Duodenal mucosa (tissue), 2 donors: ENCODE measurements around the gene PRRG4.

Experiments used
- H3K27ac ChIP-seq: one replicate; pipeline ENCODE4 v1.7.0; 2013; ENCODE audit warnings: low read depth, low read length
- H3K27me3 ChIP-seq, 2 donors: one replicate each; pipeline ENCODE4 v1.7.0; 2013; ENCODE audit warnings: low read length in 2 of 2, control low read depth in 1 of 2; ENCODE audit not compliant: insufficient read depth in 2 of 2, control insufficient read depth in 1 of 2
- H3K36me3 ChIP-seq, 2 donors: one replicate each; pipeline ENCODE4 v1.7.0; 2013; ENCODE audit warnings: low read length in 2 of 2, control low read depth in 1 of 2; ENCODE audit not compliant: insufficient read depth in 2 of 2, control insufficient read depth in 1 of 2
- H3K4me1 ChIP-seq, 2 donors: one replicate each; pipeline ENCODE4 v1.7.0; 2013; ENCODE audit warnings: low read length in 2 of 2, control low read depth in 1 of 2; ENCODE audit not compliant: insufficient read depth in 2 of 2, control insufficient read depth in 1 of 2
- H3K4me3 ChIP-seq, 2 donors: one replicate each; pipeline ENCODE4 v1.7.0; 2013; ENCODE audit warnings: low read length in 2 of 2, low read depth in 1 of 2
- H3K9ac ChIP-seq, 2 donors: one replicate each; pipeline ENCODE4 v1.7.0; 2013; ENCODE audit warnings: low read length in 2 of 2, low read depth in 1 of 2
- H3K9me3 ChIP-seq, 2 donors: one replicate each; pipeline ENCODE4 v1.7.0; 2013; ENCODE audit warnings: low read length in 2 of 2, control low read depth in 1 of 2; ENCODE audit not compliant: control insufficient read depth in 1 of 2

The PRRG4 gene

DNA sequence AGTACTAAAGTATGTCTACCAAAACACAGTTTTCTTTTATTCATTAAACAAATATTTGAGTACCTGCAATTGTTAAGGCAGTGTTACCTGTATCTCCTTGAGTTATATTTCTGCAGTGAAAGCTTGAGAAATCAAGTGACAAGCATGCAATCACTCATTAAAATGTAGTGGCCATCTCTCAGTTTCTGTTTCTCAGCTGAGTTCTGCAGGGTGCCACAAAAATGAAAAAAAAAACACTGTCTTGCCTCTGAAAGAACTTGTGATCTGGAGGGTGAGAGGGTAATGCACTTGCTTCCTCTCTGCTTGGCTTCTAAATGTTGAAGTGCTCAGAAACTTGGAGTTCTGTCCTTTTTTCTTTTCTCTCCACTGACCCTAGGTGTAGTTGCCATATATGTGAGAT, 69.7 kb downstream of the PRRG4 start:
- H3K36me3 ChIP-seq = no peaks in the 10 kb centered on the region
- H3K4me3 ChIP-seq = no peak overlapping the region
- H3K9ac ChIP-seq = no peak overlapping the region
- H3K27me3 ChIP-seq = no peaks in the 10 kb centered on the region
- peaks cover 1 to 5% of the 10 kb centered on the region in 2 donors for H3K4me1 ChIP-seq
- H3K9me3 ChIP-seq = no peaks in the 10 kb centered on the region
- H3K27ac ChIP-seq = no peak overlapping the region

DNA sequence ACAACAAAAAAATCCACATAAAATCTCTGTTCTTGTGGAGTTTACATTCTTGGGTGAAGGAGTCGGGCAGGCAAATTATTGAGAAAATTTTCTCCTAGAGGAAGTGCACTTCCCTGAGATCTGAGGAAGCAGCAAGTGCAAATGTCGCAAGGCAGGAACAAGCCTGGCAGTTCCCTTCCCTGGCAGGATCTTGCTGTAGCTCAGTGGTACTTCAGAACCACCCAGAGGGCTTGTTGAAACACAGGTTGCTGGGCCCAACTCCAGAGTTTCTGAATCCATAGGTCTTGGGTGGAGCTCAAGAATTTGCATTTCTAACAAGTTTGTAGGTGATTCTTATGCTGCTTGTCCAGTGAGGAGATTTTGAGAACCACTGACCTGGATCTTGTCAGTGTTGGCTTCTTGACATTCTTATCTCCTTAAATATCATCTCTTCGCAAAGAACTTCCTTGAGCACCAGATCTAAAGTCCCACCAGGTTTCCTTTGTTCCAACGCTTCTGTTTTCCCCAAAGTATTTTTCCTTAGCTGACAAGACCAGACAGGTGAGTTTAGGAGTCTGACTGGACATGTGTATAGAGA, 72.5 kb downstream of the PRRG4 start:
- Histone ChIP-seq H3K36me3 (no peaks in the 10 kb centered on the region), H3K4me1 (peaks cover 0 to 5% of the 10 kb centered on the region in 2 donors), H3K4me3 (no peak overlapping the region), H3K27ac (no peak overlapping the region), H3K27me3 (no peaks in the 10 kb centered on the region), H3K9me3 (no peaks in the 10 kb centered on the region), H3K9ac (no peak overlapping the region)

DNA sequence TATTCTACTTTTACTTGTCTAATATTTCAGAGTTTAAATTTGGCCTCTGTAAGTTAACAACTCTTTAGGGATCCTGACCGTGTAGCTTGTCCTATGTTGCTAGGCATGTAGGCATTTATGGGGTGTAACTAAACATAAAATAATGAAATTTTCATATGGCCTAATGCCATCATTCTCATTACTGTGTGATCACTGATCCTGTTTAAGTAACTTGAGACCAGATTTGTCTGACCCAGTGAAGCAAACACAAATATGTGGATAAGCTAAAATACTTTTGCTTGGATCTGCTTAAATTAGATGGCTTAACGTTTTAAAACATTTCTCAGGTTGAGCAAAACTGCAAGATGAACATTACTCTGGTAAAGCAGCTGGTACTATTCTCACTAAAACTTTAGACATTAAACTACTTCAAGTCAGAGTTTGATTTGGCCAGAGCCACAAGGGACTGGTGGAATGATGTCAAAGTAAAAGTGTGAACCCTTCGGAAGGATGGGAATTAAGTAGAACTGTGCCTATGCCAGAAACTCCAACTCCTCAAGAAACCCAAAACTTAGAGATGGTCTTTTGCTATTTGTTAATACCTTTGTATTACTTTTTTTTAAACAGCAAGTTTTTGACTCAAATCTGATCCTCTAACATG, 75.4 kb downstream of the PRRG4 start:
- H3K4me1 ChIP-seq = no peaks in the 10 kb centered on the region
- H3K27me3 ChIP-seq = no peaks in the 10 kb centered on the region
- H3K27ac ChIP-seq = no peak overlapping the region
- H3K9ac ChIP-seq = no peak overlapping the region
- no peak overlapping the region for H3K4me3 ChIP-seq
- no peaks in the 10 kb centered on the region for H3K9me3 ChIP-seq
- no peaks in the 10 kb centered on the region for H3K36me3 ChIP-seq
